ENCODE data around the gene ETV6.

DNA sequence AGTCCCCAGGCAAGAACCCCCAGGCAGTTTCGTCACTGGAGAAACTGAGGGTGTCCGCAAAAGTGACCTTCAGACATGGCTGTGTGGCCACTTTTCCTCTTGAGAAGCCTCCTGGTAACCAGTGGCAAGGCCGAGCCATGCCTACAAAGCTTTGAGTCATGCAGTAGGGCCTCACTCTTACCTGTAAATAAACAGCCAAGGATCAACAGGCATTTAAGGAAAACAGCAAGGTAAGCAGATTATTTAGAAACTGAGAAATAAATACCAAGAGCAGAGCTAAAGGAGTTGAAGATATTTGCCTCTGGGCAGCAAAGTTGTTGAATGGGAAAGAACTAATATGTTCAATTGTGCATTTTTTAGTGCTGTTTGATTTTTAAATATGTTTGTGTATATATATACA lies 280.2 kb downstream of the ETV6 start:
- TF ChIP-seq, protein P1, sequence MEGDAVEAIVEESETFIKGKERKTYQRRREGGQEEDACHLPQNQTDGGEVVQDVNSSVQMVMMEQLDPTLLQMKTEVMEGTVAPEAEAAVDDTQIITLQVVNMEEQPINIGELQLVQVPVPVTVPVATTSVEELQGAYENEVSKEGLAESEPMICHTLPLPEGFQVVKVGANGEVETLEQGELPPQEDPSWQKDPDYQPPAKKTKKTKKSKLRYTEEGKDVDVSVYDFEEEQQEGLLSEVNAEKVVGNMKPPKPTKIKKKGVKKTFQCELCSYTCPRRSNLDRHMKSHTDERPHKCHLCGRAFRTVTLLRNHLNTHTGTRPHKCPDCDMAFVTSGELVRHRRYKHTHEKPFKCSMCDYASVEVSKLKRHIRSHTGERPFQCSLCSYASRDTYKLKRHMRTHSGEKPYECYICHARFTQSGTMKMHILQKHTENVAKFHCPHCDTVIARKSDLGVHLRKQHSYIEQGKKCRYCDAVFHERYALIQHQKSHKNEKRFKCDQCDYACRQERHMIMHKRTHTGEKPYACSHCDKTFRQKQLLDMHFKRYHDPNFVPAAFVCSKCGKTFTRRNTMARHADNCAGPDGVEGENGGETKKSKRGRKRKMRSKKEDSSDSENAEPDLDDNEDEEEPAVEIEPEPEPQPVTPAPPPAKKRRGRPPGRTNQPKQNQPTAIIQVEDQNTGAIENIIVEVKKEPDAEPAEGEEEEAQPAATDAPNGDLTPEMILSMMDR (IDR thresholded peaks at IDR 0.05; ENCODE audit: borderline replicate concordance, extremely low read depth, low read length, poor library complexity, severe bottlenecking): no peak
- no peak for TF ChIP-seq EZH2 (IDR thresholded peaks at IDR 0.05; ENCODE audit: borderline replicate concordance, low read depth, low read length, severe bottlenecking)
